NCI-H2196 (cell line): Measurements from ENCODE around the gene POLRMT.
A peak's percentile ranks its signal among the peaks of the same experiment; 100 is the strongest.
"Not testable (repeated sequence)": the region's sequence is repeated elsewhere in the genome, so short reads cannot be mapped to it uniquely, and the experiment has no call there.

Source experiments
- DNase-seq: peaks from one replicate; lab custom pipeline; 2025; ENCODE audit not compliant: unreplicated experiment; lab: John Stamatoyannopoulos, UW

POLRMT gene

GRCh38 chr19:595326-596262 is 37.7 kb downstream of the POLRMT start:
- DNase-seq = no peak

- no peak for DNase-seq
These were observed 39.0 kb downstream of the POLRMT start for GRCh38 chr19:594265-594870.

- DNase-seq = no peak
These were observed 39.8 kb downstream of the POLRMT start for GRCh38 chr19:593505-593904.

- no peak for DNase-seq
These were observed 40.3 kb downstream of the POLRMT start for GRCh38 chr19:593055-593454.

- no peak for DNase-seq
These were observed 41.2 kb downstream of the POLRMT start for GRCh38 chr19:592101-592500.

GRCh38 chr19:591099-591958 is 42.0 kb downstream of the POLRMT start:
- DNase-seq = no peak

GRCh38 chr19:590750-591098 is 42.6 kb downstream of the POLRMT start:
- DNase-seq = no peak

GRCh38 chr19:590396-590745 is 43.0 kb downstream of the POLRMT start:
- peak; percentile 23 for DNase-seq

GRCh38 chr19:589693-590395 is 43.5 kb downstream of the POLRMT start, which contains the start of gene HCN2:
TSS of gene HCN2 (plus strand) at chr19:589881. CDS start at chr19:589946, 65 bp downstream.
- DNase-seq = no peak

- peak; percentile 44 for DNase-seq
These were observed 44.3 kb downstream of the POLRMT start for GRCh38 chr19:588741-589692.

GRCh38 chr19:588093-588740 is 45.1 kb downstream of the POLRMT start:
- peak; percentile 96 for DNase-seq

GRCh38 chr19:585551-586110 is 47.7 kb downstream of the POLRMT start:
- DNase-seq = no peak

GRCh38 chr19:585146-585545 is 48.2 kb downstream of the POLRMT start:
- DNase-seq = not testable (repeated sequence)

GRCh38 chr19:584240-585001 is 48.9 kb downstream of the POLRMT start:
- DNase-seq = peak; percentile 40

- no peak for DNase-seq
These were observed 49.4 kb downstream of the POLRMT start for GRCh38 chr19:583968-584239.

GRCh38 chr19:583198-583967 is 50.0 kb downstream of the POLRMT start:
- no peak for DNase-seq

GRCh38 chr19:582497-583197 is 50.7 kb downstream of the POLRMT start:
- DNase-seq = no peak
